WTC11 (cell line): ENCODE results near the gene RBPJ. TPM values are rescaled to one million over a fixed set of nuclear protein-coding genes. Genes with fewer than 3 reads are reported as not detected.

ENCODE experiments used
- ATAC-seq: fragments of 200-7000 bp; cut with Tn5 transposase; 2 replicates; pipeline ENCODE4 v1.10.0; 2021; ENCODE audit warnings: mild to moderate bottlenecking, moderate library complexity
- CTCF ChIA-PET: fragments of 300-600 bp; sonication (Branson Sonifier 250); formaldehyde crosslinking; loops from one replicate; lab custom pipeline; 2021; ENCODE audit warnings: antibody characterized with exemption; lab: Charles Lee
- POLR2A ChIA-PET: fragments of 350-600 bp; sonication (Branson Sonifier 250); formaldehyde crosslinking; loops from one replicate; lab custom pipeline; 2021; ENCODE audit warnings: antibody characterized with exemption; lab: Charles Lee
- DNase-seq: peaks from one replicate; pipeline ENCODE4 v3.0.0; 2021; ENCODE audit warnings: low spot score
- H3K27ac Mint-ChIP-seq: 2 replicates; pipeline ENCODE4 v1.8.0; 2021; ENCODE audit warnings: mixed read lengths
- H3K27me3 Mint-ChIP-seq: 2 replicates; pipeline ENCODE4 v1.8.0; 2021; ENCODE audit warnings: low read depth, mild to moderate bottlenecking, moderate library complexity, mixed read lengths
- H3K36me3 Mint-ChIP-seq: 2 replicates; pipeline ENCODE4 v1.8.0; 2021; ENCODE audit warnings: mixed read lengths
- H3K4me1 Mint-ChIP-seq: 2 replicates; pipeline ENCODE4 v1.8.0; 2022; ENCODE audit warnings: mixed read lengths
- H3K4me3 Mint-ChIP-seq: 2 replicates; pipeline ENCODE4 v1.8.0; 2021; ENCODE audit warnings: mild to moderate bottlenecking, moderate library complexity, mixed read lengths
- H3K9me3 Mint-ChIP-seq: 2 replicates; pipeline ENCODE4 v1.8.0; 2021; ENCODE audit warnings: mixed read lengths
- FOXP1 ChIP-seq: sonication (generic); formaldehyde crosslinking; IDR thresholded peaks from 2 replicates; pipeline ENCODE4 v1.8.0; 2022; ENCODE audit warnings: missing genetic modification reagents, mild to moderate bottlenecking, moderate library complexity, borderline replicate concordance
- IRF2 ChIP-seq: sonication (generic); formaldehyde crosslinking; IDR thresholded peaks from 2 replicates; pipeline ENCODE4 v1.8.0; 2022; ENCODE audit warnings: low read depth, missing genetic modification reagents, borderline replicate concordance
- OVOL2 ChIP-seq: fragments of 250-450 bp; sonication (Bioruptor Pico); IDR thresholded peaks from 2 replicates; pipeline ENCODE4 v1.9.0; 2021; ENCODE audit warnings: mild to moderate bottlenecking, borderline replicate concordance
- total RNA-seq: library from RNA; stranded (reverse); gene quantifications from 3 replicates; pipeline ENCODE4 v1.2.3, GENCODE V29; 2021
- TF ChIP-seq, protein P1 (sequence below): fragments of 250-450 bp; sonication (Bioruptor Pico); conservative IDR thresholded peaks from 2 replicates; pipeline ENCODE4 v1.9.0; 2021; ENCODE audit warnings: mild to moderate bottlenecking
- TF ChIP-seq, protein P2 (sequence below): fragments of 250-450 bp; sonication (Bioruptor Pico); IDR thresholded peaks from 2 replicates; pipeline ENCODE4 v1.9.0; 2021; ENCODE audit warnings: mild to moderate bottlenecking
- TF ChIP-seq, protein P3 (sequence below): sonication (generic); formaldehyde crosslinking; IDR thresholded peaks from 2 replicates; pipeline ENCODE4 v1.8.0; 2022; ENCODE audit warnings: mild to moderate bottlenecking, missing genetic modification reagents
- TF ChIP-seq, protein P4 (sequence below): sonication (generic); formaldehyde crosslinking; IDR thresholded peaks from 2 replicates; pipeline ENCODE4 v1.8.0; 2022; ENCODE audit warnings: mild to moderate bottlenecking, missing genetic modification reagents
- TF ChIP-seq, protein P5 (sequence below): sonication (generic); formaldehyde crosslinking; IDR thresholded peaks from 2 replicates; pipeline ENCODE4 v1.8.1; 2022; ENCODE audit warnings: mild to moderate bottlenecking, missing genetic modification reagents, moderate library complexity, borderline replicate concordance
- TF ChIP-seq, protein P6 (sequence below): sonication (generic); formaldehyde crosslinking; IDR thresholded peaks from 2 replicates; pipeline ENCODE4 v1.8.0; 2022; ENCODE audit warnings: mild to moderate bottlenecking, missing genetic modification reagents
- TF ChIP-seq, protein P7 (sequence below): fragments of 250-450 bp; sonication (Bioruptor Pico); IDR thresholded peaks from 2 replicates; pipeline ENCODE4 v1.9.0; 2021; ENCODE audit warnings: moderate library complexity, mild to moderate bottlenecking, inconsistent platforms, borderline replicate concordance

The RBPJ gene
- total RNA-seq, 1 experiment from 2014 or later: 163 TPM

DNA sequence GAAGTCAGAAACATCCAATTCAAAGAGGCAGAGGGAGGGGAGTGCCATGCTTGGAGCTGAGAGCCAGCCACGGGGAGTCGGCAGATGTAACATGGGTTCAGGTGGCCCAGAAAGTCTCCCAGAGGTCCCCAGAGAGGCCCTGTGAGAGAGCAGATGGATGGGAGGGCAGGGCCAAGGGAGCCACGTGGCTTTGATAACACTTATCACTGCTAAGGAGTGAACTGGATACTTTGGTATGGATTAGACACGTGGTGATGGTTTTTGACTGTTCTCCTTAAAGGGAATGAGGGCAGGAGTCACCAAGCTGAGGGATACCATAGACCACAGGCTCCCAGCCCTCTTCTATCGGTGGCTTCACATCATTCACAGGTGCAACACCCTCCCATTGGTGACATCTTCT is 155.7 kb downstream of the RBPJ start:
- H3K4me3 Mint-ChIP-seq: no peak overlapping the region
- no peak overlapping the region for H3K27ac Mint-ChIP-seq
- POLR2A ChIA-PET: interaction anchor here (0.6 kb wide), 1 partner anchor 53 kb away, joined by 3 read pairs; no protein-coding TSS in a partner anchor

DNA sequence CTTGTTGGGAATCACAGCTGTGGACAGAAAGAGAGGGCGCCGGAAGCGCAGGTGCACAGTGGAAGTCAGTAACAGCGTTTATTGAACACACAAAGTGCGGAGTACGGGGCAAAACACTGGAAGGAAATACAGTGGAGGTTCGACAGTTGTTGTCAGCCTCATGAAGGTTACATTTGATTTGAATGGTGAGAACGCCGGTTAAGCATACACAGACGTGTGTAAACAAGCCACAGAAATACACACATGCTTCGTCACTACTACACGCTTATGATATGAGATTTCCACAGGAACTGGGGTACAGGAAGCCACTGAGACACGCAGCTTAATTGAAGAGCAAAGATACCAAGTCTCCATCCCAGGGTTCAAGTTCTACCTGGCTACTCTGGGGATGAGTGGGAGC is 157.5 kb downstream of the RBPJ start:
- no peak for DNase-seq
- no peaks in the 10 kb centered on the region for H3K27me3 Mint-ChIP-seq

More for the DNA sequence above, 155.7 kb downstream of the RBPJ start:
- H3K27me3 Mint-ChIP-seq: no peaks in the 10 kb centered on the region
- peaks cover 7% of the 10 kb centered on the region for H3K9me3 Mint-ChIP-seq
- CTCF ChIA-PET: no interaction called here
- no peaks in the 10 kb centered on the region for H3K36me3 Mint-ChIP-seq
- peaks cover 4% of the 10 kb centered on the region; the same call in 1 of the 2 replicates for H3K4me1 Mint-ChIP-seq
- DNase-seq: no peak
- no peak for ATAC-seq
- TF ChIP-seq OVOL2 (CRISPR knock-in tag): no peak
- TF ChIP-seq, protein P1, sequence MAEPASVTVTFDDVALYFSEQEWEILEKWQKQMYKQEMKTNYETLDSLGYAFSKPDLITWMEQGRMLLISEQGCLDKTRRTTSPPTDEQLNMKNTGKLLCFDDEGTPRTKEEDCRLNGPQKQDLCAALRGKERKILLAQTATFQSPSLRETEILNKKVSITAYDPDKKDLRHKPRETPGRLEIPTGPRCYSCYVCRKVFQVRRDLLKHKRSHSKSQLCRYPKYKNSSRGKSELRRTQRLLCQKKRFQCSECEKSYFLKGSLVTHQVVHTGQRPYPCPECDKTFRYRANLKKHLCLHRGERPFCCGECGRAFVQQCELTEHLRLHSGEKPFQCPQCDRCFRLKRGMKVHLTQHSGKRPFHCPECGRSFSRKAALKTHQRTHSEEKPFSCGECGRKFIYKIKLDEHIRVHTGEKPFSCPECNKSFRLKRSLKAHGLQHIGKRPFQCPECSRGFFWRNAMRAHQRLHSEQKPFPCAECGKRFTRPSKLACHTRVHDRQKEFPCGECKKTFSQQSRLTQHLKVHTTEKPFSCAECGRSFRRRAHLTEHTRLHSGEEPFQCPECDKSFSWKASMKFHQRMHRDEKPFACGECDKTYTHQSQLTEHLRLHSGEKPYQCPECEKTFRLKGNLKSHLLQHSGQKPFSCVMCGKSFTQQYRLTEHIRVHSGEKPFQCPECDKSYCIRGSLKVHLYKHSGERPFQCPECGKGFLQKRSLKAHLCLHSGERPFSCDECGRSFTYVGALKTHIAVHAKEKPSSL (CRISPR knock-in tag): no peak
- TF ChIP-seq, protein P2, sequence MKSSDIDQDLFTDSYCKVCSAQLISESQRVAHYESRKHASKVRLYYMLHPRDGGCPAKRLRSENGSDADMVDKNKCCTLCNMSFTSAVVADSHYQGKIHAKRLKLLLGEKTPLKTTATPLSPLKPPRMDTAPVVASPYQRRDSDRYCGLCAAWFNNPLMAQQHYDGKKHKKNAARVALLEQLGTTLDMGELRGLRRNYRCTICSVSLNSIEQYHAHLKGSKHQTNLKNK (CRISPR knock-in tag): no peak
- TF ChIP-seq, protein P3, sequence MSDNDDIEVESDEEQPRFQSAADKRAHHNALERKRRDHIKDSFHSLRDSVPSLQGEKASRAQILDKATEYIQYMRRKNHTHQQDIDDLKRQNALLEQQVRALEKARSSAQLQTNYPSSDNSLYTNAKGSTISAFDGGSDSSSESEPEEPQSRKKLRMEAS (CRISPR knock-in tag): no peak

DNA sequence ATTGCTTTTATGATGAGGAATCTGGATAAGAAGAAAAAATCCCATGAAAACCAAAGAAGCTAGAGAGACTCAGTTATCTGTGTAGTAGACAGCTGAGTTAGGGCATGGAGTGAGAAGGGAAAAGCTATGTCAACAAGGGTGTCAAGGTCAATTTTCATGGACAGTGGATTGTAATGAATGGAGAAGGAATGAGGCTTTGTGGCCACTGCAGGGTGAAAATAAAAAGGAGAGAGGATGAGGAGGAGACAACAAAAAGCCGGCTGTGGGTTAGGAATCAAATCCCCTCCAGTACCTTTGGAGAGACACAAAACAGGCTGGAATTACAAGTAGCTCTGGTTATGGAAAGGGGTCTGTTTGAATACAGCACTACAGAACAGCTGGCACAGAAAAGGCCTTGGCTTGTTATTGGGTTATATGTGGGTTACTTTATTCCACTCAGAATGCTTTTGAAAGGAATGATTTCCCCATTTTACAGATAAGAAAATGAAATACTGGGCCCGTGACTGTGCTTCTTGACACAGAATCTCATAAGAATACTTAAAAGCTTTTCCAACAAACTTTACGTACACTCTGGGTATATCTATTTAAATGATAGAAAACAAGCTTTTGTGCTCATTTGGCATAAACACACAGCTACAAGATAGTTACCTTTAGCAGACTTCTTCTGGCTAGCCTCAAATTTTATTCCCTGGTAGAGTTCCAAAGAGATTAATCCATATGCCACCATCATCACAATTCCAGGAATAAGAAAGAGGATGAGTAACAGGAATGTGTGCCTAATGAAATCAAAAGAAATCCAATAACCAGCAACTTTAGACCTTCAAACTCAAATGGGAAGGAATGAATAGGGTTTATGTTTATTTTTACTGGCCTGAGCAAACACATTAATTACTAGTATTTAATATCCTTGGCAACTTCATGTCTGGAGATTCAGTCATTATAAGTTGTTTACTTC is 162.0 kb downstream of the RBPJ start:
- Mint-ChIP-seq H3K4me1 (peaks cover 4% of the 10 kb centered on the region; the same call in 1 of the 2 replicates), H3K36me3 (no peaks in the 10 kb centered on the region)
- no peak for DNase-seq
- CTCF ChIA-PET: interaction anchor here (1.1 to 1.8 kb wide), 2 partner anchors 24 to 593 kb away, joined by 4 to 6 read pairs; no protein-coding TSS in a partner anchor
- TF ChIP-seq IRF2: no peak
- TF ChIP-seq, all 79 proteins: peak for 0
- no peak overlapping the region for H3K4me3 Mint-ChIP-seq
- no peak overlapping the region for H3K27ac Mint-ChIP-seq
- POLR2A ChIA-PET: no interaction called here
- H3K9me3 Mint-ChIP-seq: peaks cover 3% of the 10 kb centered on the region; the same call in 1 of the 2 replicates
- ATAC-seq: no peak
- no peaks in the 10 kb centered on the region for H3K27me3 Mint-ChIP-seq

More for the DNA sequence above, 157.5 kb downstream of the RBPJ start:
- POLR2A ChIA-PET: no interaction called here
- H3K4me3 Mint-ChIP-seq: no peak overlapping the region
- CTCF ChIA-PET: no interaction called here
- H3K9me3 Mint-ChIP-seq: peaks cover 3% of the 10 kb centered on the region; the same call in 1 of the 2 replicates
- peaks cover 4% of the 10 kb centered on the region; the same call in 1 of the 2 replicates for H3K4me1 Mint-ChIP-seq
- H3K27ac Mint-ChIP-seq: no peak overlapping the region; the same call in 1 of the 2 replicates
- TF ChIP-seq, protein P4, sequence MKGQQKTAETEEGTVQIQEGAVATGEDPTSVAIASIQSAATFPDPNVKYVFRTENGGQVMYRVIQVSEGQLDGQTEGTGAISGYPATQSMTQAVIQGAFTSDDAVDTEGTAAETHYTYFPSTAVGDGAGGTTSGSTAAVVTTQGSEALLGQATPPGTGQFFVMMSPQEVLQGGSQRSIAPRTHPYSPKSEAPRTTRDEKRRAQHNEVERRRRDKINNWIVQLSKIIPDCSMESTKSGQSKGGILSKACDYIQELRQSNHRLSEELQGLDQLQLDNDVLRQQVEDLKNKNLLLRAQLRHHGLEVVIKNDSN: no peak
- TF ChIP-seq, protein P5, sequence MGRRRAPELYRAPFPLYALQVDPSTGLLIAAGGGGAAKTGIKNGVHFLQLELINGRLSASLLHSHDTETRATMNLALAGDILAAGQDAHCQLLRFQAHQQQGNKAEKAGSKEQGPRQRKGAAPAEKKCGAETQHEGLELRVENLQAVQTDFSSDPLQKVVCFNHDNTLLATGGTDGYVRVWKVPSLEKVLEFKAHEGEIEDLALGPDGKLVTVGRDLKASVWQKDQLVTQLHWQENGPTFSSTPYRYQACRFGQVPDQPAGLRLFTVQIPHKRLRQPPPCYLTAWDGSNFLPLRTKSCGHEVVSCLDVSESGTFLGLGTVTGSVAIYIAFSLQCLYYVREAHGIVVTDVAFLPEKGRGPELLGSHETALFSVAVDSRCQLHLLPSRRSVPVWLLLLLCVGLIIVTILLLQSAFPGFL (CRISPR knock-in tag): no peak
- no peak for TF ChIP-seq FOXP1 (CRISPR knock-in tag)
- no peaks in the 10 kb centered on the region for H3K36me3 Mint-ChIP-seq
- no peak for ATAC-seq

DNA sequence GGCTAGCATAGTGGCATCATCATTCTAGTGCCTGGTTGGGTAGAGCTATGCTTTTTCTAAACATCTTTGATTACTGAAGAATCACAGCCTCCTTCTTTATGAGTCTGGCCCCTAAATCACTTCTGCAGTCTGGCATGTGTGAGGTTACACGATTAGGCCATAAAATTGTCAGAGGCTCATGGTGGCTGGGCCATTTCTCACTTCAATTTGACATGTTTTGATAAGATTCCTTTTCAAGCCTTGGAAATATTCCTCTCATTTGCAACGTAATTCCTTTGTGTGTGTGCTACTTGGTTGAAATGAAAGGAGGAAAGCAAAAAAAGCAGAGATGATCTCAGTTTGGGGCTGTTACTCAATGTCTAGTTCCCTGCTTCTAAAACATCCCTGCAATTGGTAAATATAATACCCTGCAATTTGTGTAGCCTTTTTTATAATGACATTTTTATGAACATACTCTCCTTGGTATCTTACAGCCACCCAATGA is 163.3 kb downstream of the RBPJ start:
- Mint-ChIP-seq H3K36me3 (no peaks in the 10 kb centered on the region), H3K27ac (no peak overlapping the region), H3K27me3 (no peaks in the 10 kb centered on the region), H3K9me3 (peaks cover 3% of the 10 kb centered on the region; the same call in 1 of the 2 replicates), H3K4me3 (no peak overlapping the region), H3K4me1 (peaks cover 4% of the 10 kb centered on the region; the same call in 1 of the 2 replicates)
- DNase-seq (no peak), ATAC-seq (no peak)
- CTCF ChIA-PET: no interaction called here
- TF ChIP-seq, protein P6, sequence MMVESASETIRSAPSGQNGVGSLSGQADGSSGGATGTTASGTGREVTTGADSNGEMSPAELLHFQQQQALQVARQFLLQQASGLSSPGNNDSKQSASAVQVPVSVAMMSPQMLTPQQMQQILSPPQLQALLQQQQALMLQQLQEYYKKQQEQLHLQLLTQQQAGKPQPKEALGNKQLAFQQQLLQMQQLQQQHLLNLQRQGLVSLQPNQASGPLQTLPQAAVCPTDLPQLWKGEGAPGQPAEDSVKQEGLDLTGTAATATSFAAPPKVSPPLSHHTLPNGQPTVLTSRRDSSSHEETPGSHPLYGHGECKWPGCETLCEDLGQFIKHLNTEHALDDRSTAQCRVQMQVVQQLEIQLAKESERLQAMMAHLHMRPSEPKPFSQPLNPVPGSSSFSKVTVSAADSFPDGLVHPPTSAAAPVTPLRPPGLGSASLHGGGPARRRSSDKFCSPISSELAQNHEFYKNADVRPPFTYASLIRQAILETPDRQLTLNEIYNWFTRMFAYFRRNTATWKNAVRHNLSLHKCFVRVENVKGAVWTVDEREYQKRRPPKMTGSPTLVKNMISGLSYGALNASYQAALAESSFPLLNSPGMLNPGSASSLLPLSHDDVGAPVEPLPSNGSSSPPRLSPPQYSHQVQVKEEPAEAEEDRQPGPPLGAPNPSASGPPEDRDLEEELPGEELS (CRISPR knock-in tag): no peak
- TF ChIP-seq, protein P7, sequence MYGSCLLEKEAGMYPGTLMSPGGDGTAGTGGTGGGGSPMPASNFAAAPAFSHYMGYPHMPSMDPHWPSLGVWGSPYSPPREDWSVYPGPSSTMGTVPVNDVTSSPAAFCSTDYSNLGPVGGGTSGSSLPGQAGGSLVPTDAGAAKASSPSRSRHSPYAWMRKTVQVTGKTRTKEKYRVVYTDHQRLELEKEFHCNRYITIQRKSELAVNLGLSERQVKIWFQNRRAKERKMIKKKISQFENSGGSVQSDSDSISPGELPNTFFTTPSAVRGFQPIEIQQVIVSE: peak; percentile 74; the same call in 1 of the 2 replicates
- POLR2A ChIA-PET: no interaction called here
